UCSD-AML1 (cell line): ENCODE data around the gene RFX6.

Experiments
- DNase-seq: peaks from one replicate; lab custom pipeline; 2025; ENCODE audit not compliant: unreplicated experiment; lab: John Stamatoyannopoulos, UW

RFX6 gene

DNA sequence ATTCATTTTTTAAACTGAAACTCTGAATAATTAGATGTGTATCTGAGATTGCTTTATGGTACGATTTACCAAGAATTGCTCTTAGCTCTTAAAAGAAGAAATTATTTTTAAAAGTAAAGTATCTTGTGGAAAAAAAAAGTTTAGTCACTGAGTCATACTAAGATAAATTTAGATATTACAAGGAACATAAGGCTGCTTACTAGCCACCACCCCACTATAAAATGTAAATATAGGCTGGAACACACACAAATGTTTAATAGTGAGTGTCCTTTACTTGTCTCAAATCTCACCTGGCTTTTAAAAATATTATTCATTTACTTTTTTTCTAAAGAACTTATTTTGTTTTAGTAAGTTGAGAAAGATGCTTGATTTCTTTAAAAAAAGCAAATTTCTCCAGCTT is 17.6 kb downstream of the RFX6 start:
- DNase-seq = no peak

DNA sequence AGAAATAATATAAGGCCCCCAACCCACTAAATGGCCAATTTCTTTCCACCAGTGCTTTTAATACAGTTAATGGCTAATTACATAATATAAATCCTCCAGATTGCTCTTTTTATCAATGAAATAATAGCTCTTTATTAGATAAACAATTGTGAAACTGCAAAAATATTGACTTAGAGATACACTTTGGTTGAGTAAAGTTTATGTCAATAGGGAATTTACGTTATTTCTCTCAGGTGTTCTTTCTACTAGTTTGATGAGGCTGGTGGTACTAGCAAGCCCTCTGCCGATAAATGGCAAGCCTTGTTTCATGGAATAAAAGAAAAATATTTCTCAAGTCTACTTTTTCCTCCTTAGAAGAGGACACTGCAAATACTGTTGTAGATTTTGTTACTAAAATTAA is 18.9 kb downstream of the RFX6 start:
- no peak for DNase-seq

GRCh38 chr6:116902634-116903033 is 25.6 kb downstream of the RFX6 start:
- no peak for DNase-seq

- no peak for DNase-seq
Observed at GRCh38 chr6:116922853-116923548, 46.0 kb downstream of the RFX6 start.

- no peak for DNase-seq
Observed at GRCh38 chr6:116924245-116924644, 47.2 kb downstream of the RFX6 start.

- DNase-seq = no peak
Observed at GRCh38 chr6:116925088-116925794, 48.2 kb downstream of the RFX6 start.

DNA sequence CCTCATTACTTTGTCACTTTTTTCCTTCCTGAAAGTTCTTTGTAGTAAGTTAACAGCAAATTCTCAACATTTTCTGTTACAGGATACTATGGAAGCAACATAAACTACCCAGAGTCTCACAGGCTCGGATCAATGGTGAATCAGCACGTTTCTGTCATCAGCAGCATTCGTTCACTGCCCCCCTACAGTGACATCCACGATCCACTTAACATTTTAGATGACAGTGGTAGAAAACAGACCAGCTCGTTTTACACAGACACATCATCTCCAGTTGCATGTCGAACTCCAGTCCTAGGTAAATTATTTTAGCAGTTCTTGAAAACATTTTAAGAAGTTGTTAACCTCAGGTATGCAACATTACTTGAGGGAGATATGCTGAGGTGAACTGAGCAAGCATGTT is 51.6 kb downstream of the RFX6 start:
- DNase-seq = no peak

DNA sequence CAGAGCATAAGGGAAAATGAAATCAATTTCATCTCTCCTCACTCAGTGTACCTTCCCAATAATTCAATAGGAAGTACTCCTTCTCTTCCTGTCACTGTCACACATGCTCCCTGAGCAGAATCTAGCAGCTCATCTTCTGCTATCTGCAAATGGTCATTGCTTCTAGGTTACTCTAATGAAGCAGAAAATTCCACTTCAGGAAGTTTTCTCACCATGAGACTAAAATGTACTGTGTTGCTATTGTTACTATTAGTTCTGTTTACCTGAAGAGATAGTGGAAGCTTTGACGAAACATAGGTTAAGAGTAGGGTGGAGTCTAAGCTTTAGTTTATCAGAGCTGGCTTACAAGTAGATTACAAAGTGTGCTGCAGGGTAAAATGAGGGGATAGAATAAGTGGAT is 52.8 kb downstream of the RFX6 start:
- no peak for DNase-seq

- no peak for DNase-seq
Observed at GRCh38 chr6:116931456-116931855, 54.4 kb downstream of the RFX6 start.

- DNase-seq = no peak
Observed at GRCh38 chr6:116932496-116932895, 55.5 kb downstream of the RFX6 start.

- no peak for DNase-seq
Observed at GRCh38 chr6:116933485-116933884, 56.4 kb downstream of the RFX6 start.

DNA sequence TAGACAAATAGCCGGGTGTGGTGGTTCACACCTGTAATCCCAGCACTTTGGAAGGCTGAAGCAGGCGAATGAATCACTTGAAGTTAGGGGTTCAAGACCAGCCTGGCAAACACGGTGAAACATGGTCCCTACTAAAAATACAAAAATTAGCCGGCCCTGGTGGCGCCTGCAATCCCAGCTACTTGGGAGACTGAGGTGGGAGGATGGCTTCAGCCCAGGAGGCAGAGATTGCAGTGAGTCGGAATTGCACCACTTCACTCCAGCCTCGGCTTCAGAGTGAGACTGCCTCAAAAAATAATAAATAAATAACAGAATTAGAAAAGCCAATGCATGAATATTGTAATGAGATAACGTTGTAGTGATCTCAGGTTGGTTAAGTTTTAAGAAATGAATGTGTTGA is 61.3 kb downstream of the RFX6 start:
- no peak for DNase-seq

DNA sequence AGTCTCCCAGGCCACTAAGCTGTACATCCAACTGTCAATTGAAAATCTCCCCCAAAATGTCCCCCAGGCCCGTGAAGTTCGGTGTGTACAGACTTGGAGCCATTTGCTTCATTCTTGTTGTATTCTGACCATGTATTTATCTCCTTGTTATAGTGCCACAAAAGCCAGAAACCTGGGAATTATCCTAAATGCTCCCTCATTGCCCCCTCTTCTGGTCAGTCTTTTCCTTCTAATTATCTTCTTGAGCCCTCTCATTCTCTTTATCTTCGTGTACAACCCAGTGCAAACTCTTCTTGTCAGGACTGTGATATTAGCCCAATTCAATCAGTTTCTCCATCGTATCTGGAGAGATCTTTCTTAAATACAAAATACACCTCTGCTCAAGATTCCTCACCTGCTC is 64.7 kb downstream of the RFX6 start:
- no peak for DNase-seq

DNA sequence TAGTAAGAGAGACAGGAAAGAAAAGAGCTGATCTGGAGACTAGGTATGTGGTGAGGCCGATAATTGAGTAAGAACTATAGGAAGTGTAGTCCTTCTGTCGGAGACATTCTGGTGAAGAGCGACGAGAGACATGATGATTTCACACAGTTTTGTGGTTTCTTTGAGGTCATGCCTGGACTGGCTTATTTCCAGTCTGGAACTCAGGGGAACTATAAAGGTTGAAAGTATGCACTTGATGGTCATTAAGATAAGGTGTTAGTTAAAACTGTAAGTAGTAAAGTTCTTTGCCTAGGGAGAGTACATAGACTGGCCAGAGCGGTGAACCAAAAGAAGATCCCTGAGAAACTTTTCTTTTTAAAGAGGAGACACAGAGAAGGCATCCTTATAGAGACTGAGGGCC is 68.8 kb downstream of the RFX6 start:
- no peak for DNase-seq

GRCh38 chr6:116948533-116949304 is 71.7 kb downstream of the RFX6 start:
- no peak for DNase-seq

DNA sequence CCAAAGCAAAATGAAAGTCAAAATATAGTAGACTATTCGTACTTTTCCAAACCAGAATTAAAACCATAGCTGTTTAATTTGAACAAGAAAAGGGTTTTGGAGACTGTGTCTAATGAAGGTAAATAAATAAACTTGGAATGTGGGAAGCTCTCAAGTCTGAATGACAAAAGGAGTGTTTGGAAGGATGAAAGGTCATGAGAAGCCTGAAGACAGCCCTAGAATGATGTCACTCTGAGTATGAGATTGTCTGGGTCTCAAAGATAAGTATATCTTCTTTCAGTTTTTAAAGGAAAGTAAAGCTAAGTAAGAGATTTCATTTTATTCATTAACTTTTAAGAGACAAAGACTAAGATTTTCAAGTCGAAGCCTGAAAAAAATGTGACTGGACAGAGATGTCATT is 72.9 kb downstream of the RFX6 start:
- no peak for DNase-seq

- no peak for DNase-seq
Observed at GRCh38 chr6:116954335-116954734, 77.3 kb downstream of the RFX6 start.

GRCh38 chr6:116954938-116955337 is 77.9 kb downstream of the RFX6 start:
- no peak for DNase-seq

- no peak for DNase-seq
Observed at GRCh38 chr6:116955773-116956172, 78.7 kb downstream of the RFX6 start.

- no peak for DNase-seq
Observed at GRCh38 chr6:116963972-116964371, 86.9 kb downstream of the RFX6 start.

GRCh38 chr6:116966675-116967576 is 89.9 kb downstream of the RFX6 start:
- no peak for DNase-seq
